HEK293 (cell line): ENCODE results near the gene ABHD14A.

Experiments used
- CTCF ChIA-PET: fragments of 350-600 bp; formaldehyde crosslinking; extraction: SDS; loops from one replicate; lab custom pipeline; 2021; ENCODE audit warnings: antibody characterized with exemption; lab: Yijun Ruan, JAX
- POLR2A ChIA-PET: fragments of 300-600 bp; formaldehyde crosslinking; extraction: SDS; loops from one replicate; lab custom pipeline; 2020; ENCODE audit warnings: antibody characterized with exemption, inconsistent platforms; lab: Yijun Ruan, JAX
- H3K27ac ChIP-seq: fragments of 200-500 bp; sonication (Bioruptor generic); 2 replicates; pipeline ENCODE4 v1.5.1; 2014; ENCODE audit warnings: low read depth, low read length, control low read depth, inconsistent platforms; ENCODE audit errors: extremely low read depth
- H3K36me3 ChIP-seq, 2 experiments: fragments of 200-500 bp in 1 of 2; sonication (Bioruptor generic) in 1 of 2; 1 replicate in 1 of 2; 2 replicates in 1 of 2; pipeline ENCODE4 v1.5.1; 2014 to 2017; ENCODE audit warnings: inconsistent platforms in 2 of 2, low read length in 2 of 2; ENCODE audit not compliant: control insufficient read depth in 2 of 2, insufficient read depth in 1 of 2
- H3K4me1 ChIP-seq: fragments of 200-500 bp; sonication (Bioruptor generic); 2 replicates; pipeline ENCODE4 v1.5.1; 2014; ENCODE audit warnings: mild to moderate bottlenecking, low read length, inconsistent platforms; ENCODE audit not compliant: control insufficient read depth, insufficient read depth
- H3K4me3 ChIP-seq: 2 replicates; pipeline ENCODE4 v1.5.1; 2011; ENCODE audit warnings: low read depth, mild to moderate bottlenecking, control low read depth, low read length, moderate library complexity
- H3K9me3 ChIP-seq: fragments of 200-500 bp; sonication (Bioruptor generic); 2 replicates; pipeline ENCODE4 v1.5.1; 2014; ENCODE audit warnings: low read depth, low read length, inconsistent platforms; ENCODE audit not compliant: control insufficient read depth, insufficient read depth
- GLIS1 ChIP-seq: fragments of 450-650 bp; formaldehyde crosslinking; IDR thresholded peaks from 2 replicates; pipeline ENCODE4 v1.5.1; 2016; ENCODE audit warnings: missing biosample characterization, missing genetic modification characterization
- HOXC10 ChIP-seq: sonication (generic); formaldehyde crosslinking; IDR thresholded peaks from 2 replicates; pipeline ENCODE4 v1.8.1; 2023; ENCODE audit warnings: mild to moderate bottlenecking, missing genetic modification reagents
- KLF16 ChIP-seq: fragments of 450-650 bp; formaldehyde crosslinking; IDR thresholded peaks from 2 replicates; pipeline ENCODE4 v1.5.1; 2017; ENCODE audit warnings: missing biosample characterization, missing genetic modification characterization
- WT1 ChIP-seq: fragments of 450-650 bp; formaldehyde crosslinking; IDR thresholded peaks from 2 replicates; pipeline ENCODE4 v1.5.1; 2016; ENCODE audit warnings: missing biosample characterization, missing genetic modification characterization
- ZBTB8A ChIP-seq: fragments of 450-650 bp; formaldehyde crosslinking; IDR thresholded peaks from 2 replicates; pipeline ENCODE4 v1.5.1; 2016; ENCODE audit warnings: missing biosample characterization, missing genetic modification characterization
- ZEB2 ChIP-seq: fragments of 450-650 bp; formaldehyde crosslinking; IDR thresholded peaks from 2 replicates; pipeline ENCODE4 v1.5.1; 2016; ENCODE audit warnings: missing biosample characterization, missing genetic modification characterization
- ZNF174 ChIP-seq: fragments of 450-650 bp; formaldehyde crosslinking; IDR thresholded peaks from 2 replicates; pipeline ENCODE4 v1.5.0; 2017; ENCODE audit warnings: missing biosample characterization, mild to moderate bottlenecking, missing genetic modification characterization
- ZNF184 ChIP-seq: fragments of 450-650 bp; IDR thresholded peaks from 2 replicates; pipeline ENCODE4 v1.5.1; 2018; ENCODE audit warnings: missing biosample characterization, mild to moderate bottlenecking, missing genetic modification characterization
- ZNF292 ChIP-seq: fragments of 450-650 bp; formaldehyde crosslinking; IDR thresholded peaks from 2 replicates; pipeline ENCODE4 v1.5.1; 2016; ENCODE audit warnings: low read depth, missing biosample characterization, missing genetic modification characterization, borderline replicate concordance
- ZNF366 ChIP-seq: fragments of 450-650 bp; formaldehyde crosslinking; conservative IDR thresholded peaks from 2 replicates; pipeline ENCODE4 v1.5.1; 2016; ENCODE audit warnings: missing biosample characterization, missing genetic modification characterization
- ZNF426 ChIP-seq: fragments of 450-650 bp; formaldehyde crosslinking; IDR thresholded peaks from 2 replicates; pipeline ENCODE4 v1.5.1; 2017; ENCODE audit warnings: missing biosample characterization, missing genetic modification characterization, mild to moderate bottlenecking, inconsistent platforms, moderate library complexity
- ZNF544 ChIP-seq: fragments of 450-650 bp; formaldehyde crosslinking; IDR thresholded peaks from 2 replicates; pipeline ENCODE4 v1.5.0; 2017; ENCODE audit warnings: missing biosample characterization, missing genetic modification characterization
- ZNF558 ChIP-seq: fragments of 450-650 bp; formaldehyde crosslinking; IDR thresholded peaks from 2 replicates; pipeline ENCODE4 v1.5.1; 2016; ENCODE audit warnings: missing biosample characterization, missing genetic modification characterization
- ZNF664 ChIP-seq: fragments of 450-650 bp; formaldehyde crosslinking; IDR thresholded peaks from 2 replicates; pipeline ENCODE4 v1.5.1; 2016; ENCODE audit warnings: missing biosample characterization, missing genetic modification characterization
- ZNF747 ChIP-seq: fragments of 450-650 bp; formaldehyde crosslinking; IDR thresholded peaks from 2 replicates; pipeline ENCODE4 v1.5.1; 2016; ENCODE audit warnings: missing biosample characterization, missing genetic modification characterization
- ZNF776 ChIP-seq: fragments of 450-650 bp; formaldehyde crosslinking; IDR thresholded peaks from 2 replicates; pipeline ENCODE4 v1.5.0; 2017; ENCODE audit warnings: missing biosample characterization, missing genetic modification characterization, borderline replicate concordance
- ZNF777 ChIP-seq: fragments of 450-650 bp; formaldehyde crosslinking; IDR thresholded peaks from 2 replicates; pipeline ENCODE4 v1.5.1; 2017; ENCODE audit warnings: missing biosample characterization, missing genetic modification characterization, borderline replicate concordance
- TF ChIP-seq, protein P1 (sequence below): fragments of 450-650 bp; formaldehyde crosslinking; optimal IDR thresholded peaks from 2 replicates; pipeline ENCODE3; 2016; ENCODE audit warnings: missing biosample characterization, mild to moderate bottlenecking, missing genetic modification characterization
- TF ChIP-seq, protein P2 (sequence below): fragments of 450-650 bp; formaldehyde crosslinking; IDR thresholded peaks from 2 replicates; pipeline ENCODE4 v1.5.1; 2017; ENCODE audit warnings: missing biosample characterization, missing genetic modification characterization
- TF ChIP-seq, protein P3 (sequence below): fragments of 450-650 bp; formaldehyde crosslinking; IDR thresholded peaks from 2 replicates; pipeline ENCODE4 v1.5.1; 2016; ENCODE audit warnings: missing biosample characterization, missing genetic modification characterization
- TF ChIP-seq, protein P4 (sequence below): fragments of 450-650 bp; formaldehyde crosslinking; IDR thresholded peaks from 2 replicates; pipeline ENCODE4 v1.5.1; 2016; ENCODE audit warnings: missing biosample characterization, missing genetic modification characterization, low read depth

ABHD14A gene

DNA sequence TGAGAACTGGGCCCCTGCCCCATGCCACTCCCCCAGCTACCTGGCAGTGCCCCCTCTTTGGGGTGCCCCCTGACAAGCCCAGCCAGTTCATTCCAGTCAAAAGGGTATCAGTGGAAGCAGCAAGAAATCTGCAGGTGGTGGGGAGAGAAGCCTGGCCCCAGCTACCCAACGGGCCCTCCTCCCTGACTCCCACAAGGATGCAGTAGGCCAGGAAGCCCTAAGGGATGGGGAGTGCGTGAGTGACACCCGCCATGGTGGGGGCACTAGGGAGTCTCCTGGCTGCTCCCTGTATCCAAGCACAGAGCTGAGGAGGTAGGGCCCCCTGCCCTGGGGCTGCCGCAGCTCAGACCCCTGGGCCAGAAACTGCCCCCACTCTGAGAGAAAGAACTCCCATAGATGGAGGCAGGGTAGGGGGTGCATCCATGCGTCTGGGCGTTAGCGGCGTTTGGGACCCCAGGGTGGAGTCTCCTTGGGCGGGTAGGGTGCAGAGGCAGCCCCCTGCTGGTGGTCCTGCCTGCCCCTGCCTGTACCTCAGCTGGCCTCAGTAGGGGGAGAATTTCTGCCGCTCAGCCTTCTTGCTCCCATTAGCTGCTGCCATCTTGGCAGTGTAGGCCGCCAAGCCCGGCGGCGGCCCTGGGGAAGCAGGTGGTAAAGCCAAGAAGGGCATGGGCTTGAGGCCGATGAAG, 17.2 kb upstream of the ABHD14A start:
- CTCF ChIA-PET = interaction anchor here (1.1 to 1.2 kb wide), 2 partner anchors 15 to 16 kb away, joined by 3 to 7 read pairs; partner anchors contain the start of genes ABHD14B and PARP3
- Histone ChIP-seq H3K36me3 (peaks cover 0 to 35% of the 10 kb centered on the region in 2 experiments; a peak in 1 of 3 replicates), H3K27ac (no peak overlapping the region)
- TF ChIP-seq, protein P1, sequence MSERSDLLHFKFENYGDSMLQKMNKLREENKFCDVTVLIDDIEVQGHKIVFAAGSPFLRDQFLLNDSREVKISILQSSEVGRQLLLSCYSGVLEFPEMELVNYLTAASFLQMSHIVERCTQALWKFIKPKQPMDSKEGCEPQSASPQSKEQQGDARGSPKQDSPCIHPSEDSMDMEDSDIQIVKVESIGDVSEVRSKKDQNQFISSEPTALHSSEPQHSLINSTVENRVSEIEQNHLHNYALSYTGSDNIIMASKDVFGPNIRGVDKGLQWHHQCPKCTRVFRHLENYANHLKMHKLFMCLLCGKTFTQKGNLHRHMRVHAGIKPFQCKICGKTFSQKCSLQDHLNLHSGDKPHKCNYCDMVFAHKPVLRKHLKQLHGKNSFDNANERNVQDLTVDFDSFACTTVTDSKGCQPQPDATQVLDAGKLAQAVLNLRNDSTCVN (tag by site-specific recombination) = no peak
- TF ChIP-seq HOXC10 (no peak), ZNF776 (no peak), ZNF747 (tag by site-specific recombination) (no peak), ZNF664 (tag by site-specific recombination) (no peak), WT1 (no peak), KLF16 (no peak), ZNF544 (tag by site-specific recombination) (no peak), ZNF426 (tag by site-specific recombination) (no peak), ZNF558 (tag by site-specific recombination) (no peak), ZBTB8A (no peak), ZNF292 (tag by site-specific recombination) (no peak)
- TF ChIP-seq, protein P2, sequence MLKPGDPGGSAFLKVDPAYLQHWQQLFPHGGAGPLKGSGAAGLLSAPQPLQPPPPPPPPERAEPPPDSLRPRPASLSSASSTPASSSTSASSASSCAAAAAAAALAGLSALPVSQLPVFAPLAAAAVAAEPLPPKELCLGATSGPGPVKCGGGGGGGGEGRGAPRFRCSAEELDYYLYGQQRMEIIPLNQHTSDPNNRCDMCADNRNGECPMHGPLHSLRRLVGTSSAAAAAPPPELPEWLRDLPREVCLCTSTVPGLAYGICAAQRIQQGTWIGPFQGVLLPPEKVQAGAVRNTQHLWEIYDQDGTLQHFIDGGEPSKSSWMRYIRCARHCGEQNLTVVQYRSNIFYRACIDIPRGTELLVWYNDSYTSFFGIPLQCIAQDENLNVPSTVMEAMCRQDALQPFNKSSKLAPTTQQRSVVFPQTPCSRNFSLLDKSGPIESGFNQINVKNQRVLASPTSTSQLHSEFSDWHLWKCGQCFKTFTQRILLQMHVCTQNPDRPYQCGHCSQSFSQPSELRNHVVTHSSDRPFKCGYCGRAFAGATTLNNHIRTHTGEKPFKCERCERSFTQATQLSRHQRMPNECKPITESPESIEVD (tag by site-specific recombination) = no peak
- TF ChIP-seq, protein P3, sequence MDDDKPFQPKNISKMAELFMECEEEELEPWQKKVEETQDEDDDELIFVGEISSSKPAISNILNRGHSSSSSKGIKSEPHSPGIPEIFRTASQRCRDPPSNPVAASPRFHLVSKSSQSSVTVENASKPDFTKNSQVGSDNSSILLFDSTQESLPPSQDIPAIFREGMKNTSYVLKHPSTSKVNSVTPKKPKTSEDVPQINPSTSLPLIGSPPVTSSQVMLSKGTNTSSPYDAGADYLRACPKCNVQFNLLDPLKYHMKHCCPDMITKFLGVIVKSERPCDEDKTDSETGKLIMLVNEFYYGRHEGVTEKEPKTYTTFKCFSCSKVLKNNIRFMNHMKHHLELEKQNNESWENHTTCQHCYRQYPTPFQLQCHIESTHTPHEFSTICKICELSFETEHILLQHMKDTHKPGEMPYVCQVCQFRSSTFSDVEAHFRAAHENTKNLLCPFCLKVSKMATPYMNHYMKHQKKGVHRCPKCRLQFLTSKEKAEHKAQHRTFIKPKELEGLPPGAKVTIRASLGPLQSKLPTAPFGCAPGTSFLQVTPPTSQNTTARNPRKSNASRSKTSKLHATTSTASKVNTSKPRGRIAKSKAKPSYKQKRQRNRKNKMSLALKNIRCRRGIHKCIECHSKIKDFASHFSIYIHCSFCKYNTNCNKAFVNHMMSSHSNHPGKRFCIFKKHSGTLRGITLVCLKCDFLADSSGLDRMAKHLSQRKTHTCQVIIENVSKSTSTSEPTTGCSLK (tag by site-specific recombination) = no peak
- TF ChIP-seq, all 188 proteins: peak for 0
- Histone ChIP-seq H3K4me3 (no peak overlapping the region), H3K9me3 (no peaks in the 10 kb centered on the region), H3K4me1 (no peaks in the 10 kb centered on the region)
- POLR2A ChIA-PET = interaction anchor here (1.3 kb wide), 1 partner anchor 38 kb away, joined by 3 read pairs; the partner anchor contains the start of gene RPL29

DNA sequence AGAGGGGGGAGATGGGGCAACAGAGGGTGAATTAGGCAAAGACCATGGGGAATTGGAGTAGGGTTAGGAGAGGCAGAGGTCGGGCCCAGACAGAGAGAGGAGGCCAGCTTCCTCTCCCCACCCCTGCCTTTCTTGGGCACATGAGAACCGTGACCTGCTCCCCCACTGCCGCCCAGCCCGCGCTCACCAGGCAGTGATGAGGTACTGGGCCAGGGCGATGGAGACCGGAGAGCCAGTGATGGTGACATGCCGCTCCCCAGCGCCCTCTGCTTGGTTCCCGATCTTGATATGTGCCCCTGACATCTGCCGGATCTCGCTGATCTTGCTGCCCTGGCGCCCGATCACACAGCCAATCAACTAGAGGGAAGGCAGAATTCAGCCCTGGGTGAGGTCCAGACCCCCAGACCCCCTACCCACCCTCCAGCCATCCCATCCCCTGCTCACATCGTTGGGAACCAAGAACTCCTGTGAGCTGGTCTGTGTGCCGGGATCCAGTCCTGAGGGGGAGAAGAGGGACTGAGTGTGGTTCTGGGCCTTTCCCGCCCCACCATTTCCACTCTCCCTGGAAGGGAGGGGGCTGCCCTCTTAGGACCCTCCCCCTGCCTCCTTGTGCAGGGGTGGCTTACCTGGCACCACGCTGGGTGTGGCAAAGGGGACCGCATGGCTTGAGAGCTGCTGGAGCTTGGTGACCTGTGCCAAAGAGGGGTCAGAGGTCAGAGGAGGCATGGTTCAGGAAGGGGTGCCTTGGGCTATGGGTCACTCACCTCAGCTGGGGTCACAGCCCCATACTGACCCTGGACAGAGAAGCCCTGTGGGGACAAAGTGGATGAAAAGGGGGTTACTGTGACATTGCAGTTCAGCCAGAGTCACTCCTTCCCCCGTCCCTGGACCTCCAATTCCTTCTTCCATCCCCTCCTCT, 16.0 kb upstream of the ABHD14A start:
- no peak overlapping the region for H3K4me3 ChIP-seq
- H3K4me1 ChIP-seq = no peaks in the 10 kb centered on the region
- no peak for TF ChIP-seq ZNF184 (tag by site-specific recombination)
- no peak for TF ChIP-seq GLIS1
- TF ChIP-seq ZNF366 (tag by site-specific recombination) = 0 out of 2 replicates have a peak, but pooled peaks have one; percentile 4
- no peak for TF ChIP-seq ZNF777 (tag by site-specific recombination)
- no peak for TF ChIP-seq ZNF664 (tag by site-specific recombination)
- TF ChIP-seq ZEB2 (tag by site-specific recombination) = no peak
- no peak for TF ChIP-seq ZNF174
- TF ChIP-seq, protein P4, sequence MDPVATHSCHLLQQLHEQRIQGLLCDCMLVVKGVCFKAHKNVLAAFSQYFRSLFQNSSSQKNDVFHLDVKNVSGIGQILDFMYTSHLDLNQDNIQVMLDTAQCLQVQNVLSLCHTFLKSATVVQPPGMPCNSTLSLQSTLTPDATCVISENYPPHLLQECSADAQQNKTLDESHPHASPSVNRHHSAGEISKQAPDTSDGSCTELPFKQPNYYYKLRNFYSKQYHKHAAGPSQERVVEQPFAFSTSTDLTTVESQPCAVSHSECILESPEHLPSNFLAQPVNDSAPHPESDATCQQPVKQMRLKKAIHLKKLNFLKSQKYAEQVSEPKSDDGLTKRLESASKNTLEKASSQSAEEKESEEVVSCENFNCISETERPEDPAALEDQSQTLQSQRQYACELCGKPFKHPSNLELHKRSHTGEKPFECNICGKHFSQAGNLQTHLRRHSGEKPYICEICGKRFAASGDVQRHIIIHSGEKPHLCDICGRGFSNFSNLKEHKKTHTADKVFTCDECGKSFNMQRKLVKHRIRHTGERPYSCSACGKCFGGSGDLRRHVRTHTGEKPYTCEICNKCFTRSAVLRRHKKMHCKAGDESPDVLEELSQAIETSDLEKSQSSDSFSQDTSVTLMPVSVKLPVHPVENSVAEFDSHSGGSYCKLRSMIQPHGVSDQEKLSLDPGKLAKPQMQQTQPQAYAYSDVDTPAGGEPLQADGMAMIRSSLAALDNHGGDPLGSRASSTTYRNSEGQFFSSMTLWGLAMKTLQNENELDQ (tag by site-specific recombination) = no peak
- POLR2A ChIA-PET = no interaction called here
- H3K27ac ChIP-seq = no peak overlapping the region
- no peaks in the 10 kb centered on the region for H3K9me3 ChIP-seq
- CTCF ChIA-PET = interaction anchor here (1.3 to 1.4 kb wide), 2 partner anchors 15 to 17 kb away, joined by 4 read pairs; partner anchors contain the start of genes ABHD14B and RRP9
- H3K36me3 ChIP-seq = peaks cover 0 to 35% of the 10 kb centered on the region in 2 experiments; a peak in 1 of 3 replicates
